GM12878 (cell line): Measurements from ENCODE around the gene ABHD2. TPM values are rescaled to one million over a fixed set of nuclear protein-coding genes. Genes with fewer than 3 reads are reported as not detected.

Experiments used
- ATAC-seq: fragments of 200-7000 bp; cut with Tn5 transposase; 3 replicates; pipeline ENCODE4 v1.9.1; 2020; ENCODE audit warnings: mild to moderate bottlenecking, moderate library complexity
- BruUV-seq: library from RNA; stranded (reverse); fragments of 400-500 nt; replicated peaks from 2 replicates; lab custom pipeline; 2021; lab: Mats Ljungman, UMichigan
- CTCF ChIA-PET: fragments of 300-600 bp; sonication (Branson Sonifier 250); formaldehyde crosslinking; extraction: SDS; loops from one replicate; lab custom pipeline; 2021; ENCODE audit warnings: inconsistent platforms; lab: Yijun Ruan, JAX
- POLR2A ChIA-PET: fragments of 350-600 bp; formaldehyde crosslinking; extraction: SDS; loops from one replicate; lab custom pipeline; 2021; ENCODE audit warnings: inconsistent platforms; lab: Charles Lee
- RAD21 ChIA-PET: fragments of 300-600 bp; sonication (Branson Sonifier 250); formaldehyde crosslinking; loops from one replicate; lab custom pipeline; 2023; ENCODE audit warnings: antibody characterized with exemption; ENCODE audit not compliant: unreplicated experiment; lab: Charles Lee
- SMC1A ChIA-PET: fragments of 300-600 bp; sonication (Branson Sonifier 250); formaldehyde crosslinking; loops from one replicate; lab custom pipeline; 2023; ENCODE audit not compliant: unreplicated experiment, uncharacterized antibody; lab: Charles Lee
- DNase-seq: peaks from one replicate; pipeline ENCODE4 v3.0.0-alpha.2; 2011; ENCODE audit warnings: low read depth, low spot score
- FAIRE-seq: peaks from 3 replicates; lab custom pipeline; 2011; peaks lifted over from hg19 to GRCh38; lab: Jason Lieb, UNC
- H2AFZ ChIP-seq: 2 replicates; pipeline ENCODE4 v1.6.0; 2011; ENCODE audit warnings: low read depth, low read length, control low read depth; ENCODE audit not compliant: control insufficient read depth
- H3K27ac ChIP-seq: 2 replicates; pipeline ENCODE4 v1.5.1; 2011; ENCODE audit warnings: control low read depth; ENCODE audit not compliant: control insufficient read depth, insufficient read depth
- H3K27me3 ChIP-seq, 2 experiments: replicated peaks in 1 of 2; 2 replicates each; pipeline versions ENCODE4 v1.6.0 to v1.6.1; 2011; ENCODE audit warnings: low read length in 1 of 2; ENCODE audit not compliant: control insufficient read depth in 2 of 2, insufficient read depth in 2 of 2
- H3K36me3 ChIP-seq, 2 experiments: 2 replicates each; pipeline ENCODE4 v1.5.1; 2011; ENCODE audit warnings: low read length in 1 of 2; ENCODE audit not compliant: control insufficient read depth in 2 of 2, insufficient read depth in 2 of 2
- H3K4me1 ChIP-seq: 2 replicates; pipeline ENCODE4 v1.6.1; 2011; ENCODE audit warnings: mild to moderate bottlenecking, low read length, moderate library complexity, mixed read lengths; ENCODE audit not compliant: control insufficient read depth, insufficient read depth
- H3K4me2 ChIP-seq: 2 replicates; pipeline ENCODE4 v1.6.0; 2011; ENCODE audit warnings: control low read depth; ENCODE audit not compliant: control insufficient read depth, insufficient read depth
- H3K4me3 ChIP-seq: fragments of 200-600 bp; sonication (generic); 2 replicates; pipeline ENCODE4 v1.5.1; 2016
- H3K79me2 ChIP-seq: 2 replicates; pipeline ENCODE4 v1.6.0; 2011; ENCODE audit warnings: low read length; ENCODE audit not compliant: control insufficient read depth, insufficient read depth
- H3K9ac ChIP-seq: 2 replicates; pipeline ENCODE4 v1.8.0; 2011; ENCODE audit warnings: low read length, control low read depth, mixed read lengths; ENCODE audit not compliant: control insufficient read depth, insufficient read depth
- H3K9me3 ChIP-seq: replicated peaks from 3 replicates; pipeline ENCODE4 v1.5.1; 2011; ENCODE audit warnings: mild to moderate bottlenecking, low read length; ENCODE audit not compliant: control insufficient read depth, insufficient read depth
- H4K20me1 ChIP-seq: 2 replicates; pipeline ENCODE4 v1.6.0; 2011; ENCODE audit not compliant: control insufficient read depth, insufficient read depth
- ASH2L ChIP-seq: fragments of 300-600, 200-600 bp; sonication (generic); IDR thresholded peaks from 2 replicates; pipeline ENCODE4 v1.6.1; 2017; ENCODE audit warnings: low read depth, mild to moderate bottlenecking, borderline replicate concordance
- BHLHE40 ChIP-seq, 2 experiments: fragments of 450-650 bp in 1 of 2; IDR thresholded peaks; 2 replicates each; pipeline ENCODE4 v1.6.1; 2011 to 2017; ENCODE audit warnings: low read depth in 2 of 2, borderline replicate concordance in 1 of 2, improper control_type of control experiment in 1 of 2, low read length in 1 of 2, mild to moderate bottlenecking in 1 of 2
- BRCA1 ChIP-seq: IDR thresholded peaks from 2 replicates; pipeline ENCODE4 v1.6.1; 2011; ENCODE audit warnings: low read depth, low read length, improper control_type of control experiment
- CHD2 ChIP-seq: IDR thresholded peaks from 2 replicates; pipeline ENCODE4 v1.6.1; 2011; ENCODE audit warnings: low read depth, low read length, improper control_type of control experiment, borderline replicate concordance
- EP300 ChIP-seq, 2 experiments: fragments of 150-350 bp in 1 of 2; IDR thresholded peaks; 2 replicates each; pipeline ENCODE4 v1.6.1; 2011 to 2012; ENCODE audit warnings: low read depth in 2 of 2, low read length in 2 of 2, borderline replicate concordance in 1 of 2, improper control_type of control experiment in 1 of 2, inconsistent platforms in 1 of 2; ENCODE audit not compliant: control insufficient read depth in 1 of 2
- ESRRA ChIP-seq: IDR thresholded peaks from 2 replicates; pipeline ENCODE4 v1.6.1; 2012; ENCODE audit warnings: mild to moderate bottlenecking, low read length, improper control_type of control experiment
- HCFC1 ChIP-seq: fragments of 150-350 bp; IDR thresholded peaks from 2 replicates; pipeline ENCODE4 v1.6.1; 2014; ENCODE audit warnings: low read length
- JUND ChIP-seq: IDR thresholded peaks from 2 replicates; pipeline ENCODE4 v1.6.1; 2012; ENCODE audit warnings: low read depth, mild to moderate bottlenecking, low read length, improper control_type of control experiment, moderate library complexity
- KLF5 ChIP-seq: fragments of 450-650 bp; IDR thresholded peaks from 2 replicates; pipeline ENCODE4 v1.6.1; 2014; ENCODE audit warnings: mild to moderate bottlenecking; ENCODE audit not compliant: partially characterized antibody
- NFXL1 ChIP-seq: fragments of 450-650 bp; IDR thresholded peaks from 2 replicates; pipeline ENCODE4 v1.6.1; 2017; ENCODE audit warnings: antibody characterized with exemption, mild to moderate bottlenecking, borderline replicate concordance
- PAX8 ChIP-seq: fragments of 450-650 bp; IDR thresholded peaks from 2 replicates; pipeline ENCODE4 v1.6.1; 2017; ENCODE audit warnings: mild to moderate bottlenecking, moderate library complexity
- RAD51 ChIP-seq: fragments of 450-650 bp; IDR thresholded peaks from 2 replicates; pipeline ENCODE4 v1.6.1; 2016; ENCODE audit warnings: moderate library complexity, mild to moderate bottlenecking, inconsistent platforms
- RBBP5 ChIP-seq: fragments of 200-600 bp; sonication (generic); conservative IDR thresholded peaks from 2 replicates; pipeline ENCODE4 v1.6.1; 2016
- SRF ChIP-seq, 2 experiments: IDR thresholded peaks; 2 replicates each; pipeline ENCODE4 v1.6.1; 2011; ENCODE audit warnings: low read depth in 2 of 2, low read length in 2 of 2, mild to moderate bottlenecking in 1 of 2, moderate library complexity in 1 of 2
- ZBED1 ChIP-seq: IDR thresholded peaks from 2 replicates; pipeline ENCODE4 v1.6.1; 2016; ENCODE audit warnings: borderline replicate concordance
- WGBS: methylation state at CpG from one replicate; pipeline ENCODE4 v1.1.6; 2016; ENCODE audit warnings: low lambda C conversion rate; ENCODE audit not compliant: insufficient replicate concordance, insufficient coverage; ENCODE audit errors: missing lambda C conversion rate; 5-methylcytosine and 5-hydroxymethylcytosine counted together
- in situ Hi-C: fragments of 300-500 bp; cut with MboI; formaldehyde crosslinking; loops from 9 replicates; pipeline ENCODE4 v1.14.3; 2018; ENCODE audit warnings: mixed read lengths
- intact Hi-C: fragments of 100-400 bp; cut with micrococcal nuclease; formaldehyde crosslinking; loops from one replicate; pipeline ENCODE4 v1.14.2; 2022; ENCODE audit not compliant: unreplicated experiment
- polyA plus RNA-seq, 11 experiments: library from polyadenylated mRNA; depleted of rRNA in 4 of 11; unstranded in 6 of 11; stranded (reverse) in 5 of 11; fragments of >200 nt; fragmentation: Nextera tagmentation in 4 of 11; fragmentation: Illumina TruSeq in 1 of 11; extraction: Ambion mirVana in 4 of 11; extraction: Trizol in 1 of 11; gene quantifications; 1 replicate in 1 of 11; 2 replicates in 10 of 11; pipeline versions ENCODE4 v1.2.1 to v1.2.3, GENCODE V29; 2011 to 2016; ENCODE audit warnings: inconsistent platforms in 2 of 11, missing spikeins in 2 of 11, low read depth in 1 of 11
- total RNA-seq, 4 experiments: library from RNA; depleted of rRNA in 3 of 4; stranded (reverse); fragments of >200 nt in 3 of 4; fragmentation: Illumina TruSeq in 1 of 4; extraction: Trizol in 1 of 4; gene quantifications; 2 replicates each; pipeline versions ENCODE4 v1.2.1 to v1.2.3, GENCODE V29; 2013 to 2021
- TF ChIP-seq, protein P1 (sequence below): fragments of 450-650 bp; IDR thresholded peaks from 2 replicates; pipeline ENCODE4 v1.6.1; 2017; ENCODE audit warnings: mild to moderate bottlenecking
- TF ChIP-seq, protein P2 (sequence below): IDR thresholded peaks from 2 replicates; pipeline ENCODE4 v1.6.1; 2011; ENCODE audit warnings: borderline replicate concordance, low read depth, mild to moderate bottlenecking, moderate library complexity, low read length; ENCODE audit not compliant: insufficient read depth, poor library complexity, severe bottlenecking

Gene ABHD2
- total and polyA plus RNA-seq, 10 of the 15 experiments (the other 5 are each of a cell fraction or from before 2014, with no cell fraction given): 1.2 to 33.6 (median 20.4) TPM

DNA sequence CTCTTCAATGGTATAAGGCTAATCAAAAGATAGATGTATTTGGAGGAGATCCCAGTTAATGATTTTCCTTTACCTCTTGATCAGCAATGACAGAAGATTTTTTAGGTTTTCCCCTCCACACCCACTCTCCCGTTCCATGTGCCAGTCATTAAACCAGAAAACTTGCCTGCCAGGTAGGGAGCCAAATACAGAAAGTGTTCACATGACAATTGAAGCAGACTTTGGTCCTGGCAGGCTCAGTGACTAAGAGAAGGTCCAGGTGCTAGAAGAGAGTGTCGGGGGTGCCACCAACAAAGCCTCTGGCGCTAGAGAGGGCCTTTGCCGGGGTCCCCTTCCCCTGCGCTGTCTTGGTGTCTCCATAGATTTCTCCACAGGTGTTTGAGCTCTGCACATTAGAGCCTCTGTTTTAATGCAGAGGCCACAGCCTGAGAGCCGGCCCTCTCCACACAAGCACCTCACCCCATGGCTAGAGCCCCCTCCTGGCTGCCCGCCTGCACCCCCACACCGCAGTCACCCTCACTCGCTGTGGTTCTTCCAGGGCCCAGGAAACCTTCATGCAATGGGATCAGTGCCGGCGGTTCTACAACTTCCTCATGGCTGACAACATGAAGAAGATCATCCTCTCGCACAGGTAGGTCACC is 96.8 kb downstream of the ABHD2 start:
- DNase-seq: no peak
- Histone ChIP-seq H3K4me1 (peaks cover 4% of the 10 kb centered on the region; the same call in 1 of the 2 replicates), H2AFZ (no peak overlapping the region), H3K9me3 (no peaks in the 10 kb centered on the region), H3K4me3 (no peak overlapping the region), H3K4me2 (no peak overlapping the region), H3K9ac (no peak overlapping the region), H3K79me2 (no peaks in the 10 kb centered on the region), H3K36me3 (peaks cover 5 to 9% of the 10 kb centered on the region in 2 experiments), H4K20me1 (no peaks in the 10 kb centered on the region), H3K27me3 (no peaks in the 10 kb centered on the region), H3K27ac (no peak overlapping the region)
- ChIA-PET SMC1A (no interaction called here), CTCF (interaction anchor here (1.4 kb wide), 1 partner anchor 56 kb away, joined by 5 read pairs; no protein-coding TSS in a partner anchor), RAD21 (no interaction called here), POLR2A (no interaction called here)
- no peak for ATAC-seq
- intact Hi-C loops: no loop called here
- FAIRE-seq: no peak
- in situ Hi-C loops: no loop called here
- no TSS peak for BruUV-seq
- WGBS: 95% methylated on average over 12 of the region's 12 CpGs
- TF ChIP-seq RBBP5 (no peak), KLF5 (no peak), PAX8 (no peak), BHLHE40 (IDR thresholded peaks at IDR 0.05; ENCODE audit: borderline replicate concordance in 1 of 2, low read depth in 2 of 2, low read length in 1 of 2) (no peak), BRCA1 (no peak), EP300 (IDR thresholded peaks at IDR 0.05; ENCODE audit: borderline replicate concordance in 1 of 2, control insufficient read depth in 1 of 2, low read depth in 2 of 2, low read length in 2 of 2) (no peak), RAD51 (no peak), ASH2L (no peak), ZBED1 (no peak), SRF (IDR thresholded peaks at IDR 0.05; ENCODE audit: low read depth in 2 of 2, low read length in 2 of 2) (no peak), CHD2 (no peak), JUND (no peak), NFXL1 (no peak), HCFC1 (no peak), ESRRA (no peak)
- TF ChIP-seq, protein P1, sequence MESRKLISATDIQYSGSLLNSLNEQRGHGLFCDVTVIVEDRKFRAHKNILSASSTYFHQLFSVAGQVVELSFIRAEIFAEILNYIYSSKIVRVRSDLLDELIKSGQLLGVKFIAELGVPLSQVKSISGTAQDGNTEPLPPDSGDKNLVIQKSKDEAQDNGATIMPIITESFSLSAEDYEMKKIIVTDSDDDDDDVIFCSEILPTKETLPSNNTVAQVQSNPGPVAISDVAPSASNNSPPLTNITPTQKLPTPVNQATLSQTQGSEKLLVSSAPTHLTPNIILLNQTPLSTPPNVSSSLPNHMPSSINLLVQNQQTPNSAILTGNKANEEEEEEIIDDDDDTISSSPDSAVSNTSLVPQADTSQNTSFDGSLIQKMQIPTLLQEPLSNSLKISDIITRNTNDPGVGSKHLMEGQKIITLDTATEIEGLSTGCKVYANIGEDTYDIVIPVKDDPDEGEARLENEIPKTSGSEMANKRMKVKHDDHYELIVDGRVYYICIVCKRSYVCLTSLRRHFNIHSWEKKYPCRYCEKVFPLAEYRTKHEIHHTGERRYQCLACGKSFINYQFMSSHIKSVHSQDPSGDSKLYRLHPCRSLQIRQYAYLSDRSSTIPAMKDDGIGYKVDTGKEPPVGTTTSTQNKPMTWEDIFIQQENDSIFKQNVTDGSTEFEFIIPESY: no peak
- TF ChIP-seq, protein P2, sequence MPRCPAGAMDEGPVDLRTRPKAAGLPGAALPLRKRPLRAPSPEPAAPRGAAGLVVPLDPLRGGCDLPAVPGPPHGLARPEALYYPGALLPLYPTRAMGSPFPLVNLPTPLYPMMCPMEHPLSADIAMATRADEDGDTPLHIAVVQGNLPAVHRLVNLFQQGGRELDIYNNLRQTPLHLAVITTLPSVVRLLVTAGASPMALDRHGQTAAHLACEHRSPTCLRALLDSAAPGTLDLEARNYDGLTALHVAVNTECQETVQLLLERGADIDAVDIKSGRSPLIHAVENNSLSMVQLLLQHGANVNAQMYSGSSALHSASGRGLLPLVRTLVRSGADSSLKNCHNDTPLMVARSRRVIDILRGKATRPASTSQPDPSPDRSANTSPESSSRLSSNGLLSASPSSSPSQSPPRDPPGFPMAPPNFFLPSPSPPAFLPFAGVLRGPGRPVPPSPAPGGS: no peak
- TF ChIP-seq, all 136 proteins: peak for 0
